ENCODE results near the gene SLC6A13. TPM values are rescaled to one million over a fixed set of nuclear protein-coding genes. Genes with fewer than 3 reads are reported as not detected.

SLC6A13 gene
- total RNA-seq, 1 experiment from 2014 or later: not detected

- no TSS peak for BruUV-seq (replicated peaks)
- no peaks in the 10 kb centered on the region for H3K36me3 ChIP-seq (ENCODE audit: low read depth, low read length)
Measured at GRCh38 chr12:257521-258321, 4.9 kb downstream of the SLC6A13 start.

GRCh38 chr12:256958-257357 is 5.7 kb downstream of the SLC6A13 start:
- H3K79me2 ChIP-seq (ENCODE audit: low read length): no peaks in the 10 kb centered on the region
- POLR2A ChIA-PET (ENCODE audit: unreplicated experiment): no interaction called here
- no peaks in the 10 kb centered on the region for H3K36me3 ChIP-seq (ENCODE audit: low read depth, low read length)
- H3K9ac ChIP-seq (ENCODE audit: low read length): no peak overlapping the region
- BruUV-seq (replicated peaks): no TSS peak
- ATAC-seq (no peak), DNase-seq (no peak)
- H3K9me3 ChIP-seq (ENCODE audit: low read length): no peaks in the 10 kb centered on the region
- intact Hi-C loops (cut with micrococcal nuclease): no loop called here
- no peak overlapping the region for H3K4me3 ChIP-seq (ENCODE audit: low read length)
- TF ChIP-seq EZH2 (IDR thresholded peaks at IDR 0.05; ENCODE audit: low read length, unreplicated experiment) (no peak), EZH2phosphoT487 (IDR thresholded peaks at IDR 0.05; ENCODE audit: borderline replicate concordance, low read length) (no peak), CTCF (conservative IDR thresholded peaks at IDR 0.05; ENCODE audit: low read depth, low read length) (no peak)
- H4K20me1 ChIP-seq (ENCODE audit: low read length): no peaks in the 10 kb centered on the region
- H3K27ac ChIP-seq (ENCODE audit: low read length): no peak overlapping the region
- no peak overlapping the region for H2AFZ ChIP-seq (ENCODE audit: low read length)
- H3K4me1 ChIP-seq (ENCODE audit: insufficient read depth, low read length): no peaks in the 10 kb centered on the region
- H3F3A ChIP-seq (ENCODE audit: low read length, unreplicated experiment): no peaks in the 10 kb centered on the region
- H3K4me2 ChIP-seq (ENCODE audit: low read length): no peak overlapping the region
- no peaks in the 10 kb centered on the region for H3K9me2 ChIP-seq (replicated peaks; ENCODE audit: low read length)
- H3K27me3 ChIP-seq (ENCODE audit: low read length): peaks cover 52% of the 10 kb centered on the region
- CTCF ChIA-PET: no interaction called here

More at GRCh38 chr12:257521-258321, 4.9 kb downstream of the SLC6A13 start:
- Histone ChIP-seq H3K9ac (ENCODE audit: low read length) (no peak overlapping the region), H3K4me3 (ENCODE audit: low read length) (no peak overlapping the region), H3K4me1 (ENCODE audit: insufficient read depth, low read length) (no peaks in the 10 kb centered on the region), H3K79me2 (ENCODE audit: low read length) (no peaks in the 10 kb centered on the region), H3K4me2 (ENCODE audit: low read length) (no peak overlapping the region), H4K20me1 (ENCODE audit: low read length) (no peaks in the 10 kb centered on the region), H3K9me3 (ENCODE audit: low read length) (no peaks in the 10 kb centered on the region), H3K27me3 (ENCODE audit: low read length) (peaks cover 54% of the 10 kb centered on the region), H2AFZ (ENCODE audit: low read length) (no peak overlapping the region), H3K27ac (ENCODE audit: low read length) (no peak overlapping the region), H3K9me2 (replicated peaks; ENCODE audit: low read length) (no peaks in the 10 kb centered on the region), H3F3A (ENCODE audit: low read length, unreplicated experiment) (no peaks in the 10 kb centered on the region)
- no peak for ATAC-seq
- ChIA-PET CTCF (no interaction called here), POLR2A (ENCODE audit: unreplicated experiment) (no interaction called here)
- TF ChIP-seq EZH2 (IDR thresholded peaks at IDR 0.05; ENCODE audit: low read length, unreplicated experiment) (no peak), CTCF (conservative IDR thresholded peaks at IDR 0.05; ENCODE audit: low read depth, low read length) (no peak), EZH2phosphoT487 (IDR thresholded peaks at IDR 0.05; ENCODE audit: borderline replicate concordance, low read length) (no peak)
- intact Hi-C loops (cut with micrococcal nuclease): no loop called here
- no peak for DNase-seq

GRCh38 chr12:256225-256624 is 6.4 kb downstream of the SLC6A13 start:
- no peak overlapping the region for H3K4me2 ChIP-seq (ENCODE audit: low read length)
- BruUV-seq (replicated peaks): no TSS peak
- no peaks in the 10 kb centered on the region for H4K20me1 ChIP-seq (ENCODE audit: low read length)
- ChIA-PET CTCF (no interaction called here), POLR2A (ENCODE audit: unreplicated experiment) (no interaction called here)
- no peaks in the 10 kb centered on the region for H3K36me3 ChIP-seq (ENCODE audit: low read depth, low read length)
- TF ChIP-seq CTCF (conservative IDR thresholded peaks at IDR 0.05; ENCODE audit: low read depth, low read length) (no peak), EZH2 (IDR thresholded peaks at IDR 0.05; ENCODE audit: low read length, unreplicated experiment) (no peak), EZH2phosphoT487 (IDR thresholded peaks at IDR 0.05; ENCODE audit: borderline replicate concordance, low read length) (no peak)
- peaks cover 48% of the 10 kb centered on the region for H3K27me3 ChIP-seq (ENCODE audit: low read length)
- no peak overlapping the region for H3K4me3 ChIP-seq (ENCODE audit: low read length)
- H3K9me3 ChIP-seq (ENCODE audit: low read length): no peaks in the 10 kb centered on the region
- ATAC-seq (no peak), DNase-seq (no peak)
- H3K27ac ChIP-seq (ENCODE audit: low read length): no peak overlapping the region
- no peak overlapping the region for H3K9ac ChIP-seq (ENCODE audit: low read length)
- H2AFZ ChIP-seq (ENCODE audit: low read length): no peak overlapping the region
- no peaks in the 10 kb centered on the region for H3F3A ChIP-seq (ENCODE audit: low read length, unreplicated experiment)
- H3K79me2 ChIP-seq (ENCODE audit: low read length): no peaks in the 10 kb centered on the region
- H3K9me2 ChIP-seq (replicated peaks; ENCODE audit: low read length): no peaks in the 10 kb centered on the region
- no peaks in the 10 kb centered on the region for H3K4me1 ChIP-seq (ENCODE audit: insufficient read depth, low read length)
- intact Hi-C loops (cut with micrococcal nuclease): no loop called here

Data from PC-3 (cell line).